Right lung (tissue), 5 donors: Measurements from ENCODE around the gene PCP4L1. TPM values are rescaled to one million over a fixed set of nuclear protein-coding genes. Genes with fewer than 3 reads are reported as not detected.
"Not testable (repeated sequence)": the region's sequence is repeated elsewhere in the genome, so short reads cannot be mapped to it uniquely, and the experiment has no call there.

Experiments
- DNase-seq, 2 donors: peaks; one replicate each; pipeline ENCODE4 v3.0.0-alpha.2; 2013
- polyA plus RNA-seq, 5 donors: library from polyadenylated mRNA; unstranded; fragments of 120-200 nt; gene quantifications; one replicate each; pipeline versions ENCODE4 v1.2.1 to v1.2.3, GENCODE V29; 2013; ENCODE audit warnings: inconsistent platforms in 1 of 5, low replicate concordance in 1 of 5; ENCODE audit not compliant: insufficient read length in 5 of 5, insufficient read depth in 1 of 5

PCP4L1 gene
- polyA plus RNA-seq, 5 donors: 0.68 to 1.4 (median 0.91) TPM

DNA sequence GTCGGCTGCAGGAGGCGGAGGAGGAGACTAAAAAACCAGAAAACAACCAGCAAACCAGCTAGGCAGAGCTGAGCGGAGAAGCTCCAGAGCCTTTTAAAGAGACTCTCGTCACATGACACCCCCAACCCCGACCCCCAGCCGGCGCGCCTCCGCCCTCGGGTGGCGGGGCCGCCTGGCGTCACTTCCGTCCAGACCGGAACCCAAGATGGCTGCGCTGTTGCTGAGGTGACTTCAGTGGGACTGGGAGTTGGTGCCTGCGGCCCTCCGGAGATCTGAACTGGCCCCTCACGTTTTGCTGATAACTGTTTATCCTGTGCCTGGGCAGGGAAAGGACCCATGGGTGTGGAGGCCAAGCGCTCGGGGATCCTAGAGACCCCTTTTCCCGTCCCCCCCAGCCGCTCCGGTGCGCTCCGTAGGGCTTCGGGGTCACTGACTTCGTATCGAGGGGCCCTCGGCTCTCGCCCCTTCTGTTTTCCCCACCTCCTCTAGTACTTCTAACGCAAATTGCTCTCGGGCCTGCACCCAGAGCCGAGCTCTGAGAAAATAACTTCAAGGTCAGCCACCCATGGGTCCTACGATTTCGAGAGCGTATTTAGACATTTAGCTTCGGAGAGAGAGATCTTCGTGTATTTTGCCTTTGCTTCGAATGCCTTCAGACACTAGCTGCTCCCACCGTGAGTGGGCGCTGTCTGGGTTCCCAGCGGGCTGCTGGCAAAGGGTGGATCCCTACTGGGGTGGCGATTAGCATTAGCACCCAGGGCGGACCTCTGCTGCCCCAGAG, 55.8 kb downstream of the PCP4L1 start, which contains the start of gene SDHC:
Gene SDHC (plus strand): TSS at position 181 of the 781 bp plus-strand sequence. CDS start 25 bp downstream, at position 206.
- peak; percentile 89 for DNase-seq

DNA sequence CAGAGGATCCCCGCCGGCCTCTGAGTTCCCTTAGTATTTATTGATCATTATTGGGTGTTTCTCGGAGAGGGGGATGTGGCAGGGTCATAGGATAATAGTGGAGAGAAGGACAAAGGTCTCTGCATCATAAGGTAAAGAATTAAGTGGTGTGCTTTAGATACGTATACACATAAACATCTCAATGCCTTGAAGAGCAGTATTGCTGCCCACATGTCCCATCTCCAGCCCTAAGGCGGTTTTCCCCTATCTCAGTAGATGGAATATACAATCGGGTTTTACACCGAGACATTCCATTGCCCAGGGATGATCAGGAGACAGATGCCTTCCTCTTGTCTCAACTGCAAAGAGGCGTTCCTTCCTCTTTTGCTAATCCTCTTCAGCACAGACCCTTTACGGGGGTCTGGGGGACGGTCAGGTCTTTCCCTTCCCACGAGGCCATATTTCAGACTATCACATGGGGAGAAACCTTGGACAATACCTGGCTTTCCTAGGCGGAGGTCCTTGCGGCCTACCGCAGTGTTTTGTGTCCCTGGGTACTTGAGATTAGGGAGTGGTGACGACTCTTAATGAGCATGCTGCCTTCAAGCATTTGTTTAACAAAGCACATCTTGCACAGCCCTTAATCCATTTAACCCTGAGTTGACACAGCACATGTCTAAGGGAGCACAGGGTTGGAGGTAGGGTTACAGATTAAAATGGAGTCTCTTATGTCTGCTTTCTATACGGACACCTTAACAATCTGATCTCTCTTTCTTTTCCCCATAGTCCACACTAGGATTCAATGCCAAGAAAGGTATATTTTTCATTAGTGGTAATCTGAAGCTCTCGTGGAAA, 57.5 kb downstream of the PCP4L1 start:
- DNase-seq: not testable (repeated sequence)

DNA sequence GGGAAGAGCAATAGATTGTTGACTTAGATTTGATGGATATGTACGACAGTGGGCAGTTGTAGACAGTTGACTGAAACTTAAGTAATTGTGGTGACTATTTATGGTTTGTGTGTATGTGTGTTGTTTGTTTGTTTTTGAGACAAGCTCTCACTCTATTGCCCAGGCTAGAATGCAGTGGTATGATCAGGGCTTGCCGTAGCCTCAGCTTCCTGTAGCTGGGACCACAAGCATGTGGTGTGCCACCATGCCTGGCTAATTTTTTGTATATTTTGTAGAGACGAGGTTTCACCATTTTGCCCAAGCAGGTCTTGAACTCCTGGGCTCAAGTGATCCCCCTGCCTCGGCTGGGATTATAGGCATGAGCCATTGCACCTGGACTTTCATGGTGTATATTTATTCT, 65.5 kb downstream of the PCP4L1 start:
- no peak for DNase-seq

GRCh38 chr1:161330346-161330745, 71.8 kb downstream of the PCP4L1 start:
- no peak for DNase-seq

- DNase-seq: no peak
Measured at GRCh38 chr1:161333166-161333565, 74.6 kb downstream of the PCP4L1 start.

Other genes with a start within 250 kb of the PCP4L1 start
- 100 to 1,000 TPM in 1 of 5 donors, 10 to 100 TPM in 4; 76.0 to 110 (median 86.2) TPM for gene F11R, start 237.6 kb upstream of the PCP4L1 start, polyA plus RNA-seq
- 10 to 100 TPM; 32.7 to 51.5 (median 49.5) TPM for gene TSTD1, start 219.8 kb upstream of the PCP4L1 start, polyA plus RNA-seq
- 10 to 100 TPM; 63.8 to 67.7 (median 64.3) TPM for gene USF1, start 212.8 kb upstream of the PCP4L1 start, polyA plus RNA-seq
- 1 to 10 TPM; 2.8 to 4.7 (median 3.9) TPM for gene ARHGAP30, start 188.9 kb upstream of the PCP4L1 start, polyA plus RNA-seq
- 10 to 100 TPM in 2 of 5 donors, 1 to 10 TPM in 3; 7.3 to 11.9 (median 9.1) TPM for gene NECTIN4, start 169.2 kb upstream of the PCP4L1 start, polyA plus RNA-seq
- 1 to 10 TPM; 3.8 to 8.0 (median 5.2) TPM for gene KLHDC9, start 160.4 kb upstream of the PCP4L1 start, polyA plus RNA-seq
- 10 to 100 TPM; 51.4 to 67.6 (median 53.5) TPM for gene PFDN2, start 140.7 kb upstream of the PCP4L1 start, polyA plus RNA-seq
- 10 to 100 TPM; 40.9 to 46.1 (median 42.5) TPM for gene NIT1, start 140.6 kb upstream of the PCP4L1 start, polyA plus RNA-seq
- 10 to 100 TPM; 49.2 to 56.6 (median 50.4) TPM for gene DEDD, start 126.1 kb upstream of the PCP4L1 start, polyA plus RNA-seq
- 100 to 1,000 TPM; 147 to 175 (median 155) TPM for gene UFC1, start 104.8 kb upstream of the PCP4L1 start, polyA plus RNA-seq
- 10 to 100 TPM; 42.7 to 56.3 (median 49.4) TPM for gene USP21, start 99.2 kb upstream of the PCP4L1 start, polyA plus RNA-seq
- gene PPOX, start 92.3 kb upstream of the PCP4L1 start, polyA plus RNA-seq: 10 to 100 TPM; 39.9 to 59.3 (median 45.1) TPM
- 10 to 100 TPM; 31.7 to 48.1 (median 41.5) TPM for gene B4GALT3, start 81.2 kb upstream of the PCP4L1 start, polyA plus RNA-seq
- gene ADAMTS4, start 59.7 kb upstream of the PCP4L1 start, polyA plus RNA-seq: 1 to 10 TPM; 1.8 to 2.8 (median 2.2) TPM
- 100 to 1,000 TPM; 146 to 165 (median 156) TPM for gene NDUFS2, start 56.4 kb upstream of the PCP4L1 start, polyA plus RNA-seq
- gene FCER1G, start 43.5 kb upstream of the PCP4L1 start, polyA plus RNA-seq: 10 to 100 TPM; 14.3 to 23.8 (median 18.1) TPM
- 10 to 100 TPM in 1 of 5 donors, not detected in 4; 59.7 TPM for gene APOA2, start 35.1 kb upstream of the PCP4L1 start, polyA plus RNA-seq
- 10 to 100 TPM; 10.1 to 12.4 (median 11.6) TPM for gene TOMM40L, start 32.7 kb upstream of the PCP4L1 start, polyA plus RNA-seq
- gene NR1I3, start 20.5 kb upstream of the PCP4L1 start, polyA plus RNA-seq: under 1 TPM; 0.51 to 0.99 (median 0.88) TPM
- gene MPZ, start 51.2 kb downstream of the PCP4L1 start, polyA plus RNA-seq: 1 to 10 TPM; 2.6 to 4.7 (median 3.2) TPM
- 100 to 1,000 TPM; 161 to 204 (median 179) TPM for gene SDHC, start 55.6 kb downstream of the PCP4L1 start, polyA plus RNA-seq
- 10 to 100 TPM in 3 of 5 donors, 1 to 10 TPM in 2; 4.5 to 20.0 (median 14.6) TPM for gene CFAP126, start 109.1 kb downstream of the PCP4L1 start, polyA plus RNA-seq
- 10 to 100 TPM; 13.3 to 18.6 (median 15.2) TPM for gene FCGR2A, start 246.7 kb downstream of the PCP4L1 start, polyA plus RNA-seq